CD4-positive, alpha-beta T cell (primary cell): ENCODE measurements around the gene PBOV1. TPM values are rescaled to one million over a fixed set of nuclear protein-coding genes. Genes with fewer than 3 reads are reported as not detected.

Experiments
- ATAC-seq: fragments of 200-7000 bp; cut with Tn5 transposase; one replicate; pipeline ENCODE4 v1.10.0; 2022; ENCODE audit warnings: mild to moderate bottlenecking; ENCODE audit not compliant: poor library complexity
- CTCF ChIA-PET: fragments of 350-600 bp; sonication (Branson Sonifier 250); formaldehyde crosslinking; loops from one replicate; lab custom pipeline; 2021; ENCODE audit warnings: antibody characterized with exemption, inconsistent platforms; lab: Charles Lee
- POLR2A ChIA-PET: fragments of 350-600 bp; sonication (Branson Sonifier 250); formaldehyde crosslinking; loops from one replicate; lab custom pipeline; 2021; ENCODE audit warnings: antibody characterized with exemption, inconsistent platforms; lab: Charles Lee
- DNase-seq, 14 experiments: peaks; one replicate each; pipeline ENCODE4 v3.0.0-alpha.2; 2013 to 2020; ENCODE audit warnings: mixed read lengths in 2 of 14
- H3K27ac ChIP-seq, 2 donors: one replicate each; pipeline versions ENCODE4 v1.5.1 to v1.7.0; 2013; ENCODE audit warnings: low read length in 2 of 2, low read depth in 1 of 2, mild to moderate bottlenecking in 1 of 2
- H3K27me3 ChIP-seq, 2 experiments: 1 replicate in 1 of 2; 2 replicates in 1 of 2; pipeline versions ENCODE4 v1.6.1 to v1.7.0; 2013; ENCODE audit warnings: low read length in 2 of 2, control low read depth in 1 of 2, mild to moderate bottlenecking in 1 of 2, moderate library complexity in 1 of 2; ENCODE audit not compliant: insufficient read depth in 2 of 2, control insufficient read depth in 1 of 2
- H3K36me3 ChIP-seq: one replicate; pipeline ENCODE4 v1.6.1; 2013; ENCODE audit warnings: low read length, control low read depth; ENCODE audit not compliant: insufficient read depth
- H3K4me1 ChIP-seq: one replicate; pipeline ENCODE4 v1.6.1; 2013; ENCODE audit warnings: low read length, control low read depth; ENCODE audit not compliant: insufficient read depth
- H3K4me3 ChIP-seq: one replicate; pipeline ENCODE4 v1.5.1; 2013; ENCODE audit warnings: mild to moderate bottlenecking, low read length, moderate library complexity
- H3K9me3 ChIP-seq, 2 experiments: 1 replicate in 1 of 2; 2 replicates in 1 of 2; pipeline versions ENCODE4 v1.6.1 to v1.7.0; 2013; ENCODE audit warnings: low read length in 2 of 2, mild to moderate bottlenecking in 2 of 2, control low read depth in 1 of 2, moderate library complexity in 1 of 2; ENCODE audit not compliant: control insufficient read depth in 1 of 2, insufficient read depth in 1 of 2
- H3K27ac Mint-ChIP-seq: one replicate; pipeline ENCODE4 v1.8.0; 2020; ENCODE audit warnings: mixed read lengths
- H3K27me3 Mint-ChIP-seq: one replicate; pipeline ENCODE4 v1.8.0; 2021; ENCODE audit warnings: mixed read lengths
- H3K36me3 Mint-ChIP-seq: one replicate; pipeline ENCODE4 v1.8.0; 2021; ENCODE audit warnings: low read depth, mixed read lengths
- H3K4me1 Mint-ChIP-seq: one replicate; pipeline ENCODE4 v1.8.0; 2021; ENCODE audit warnings: low read depth, mixed read lengths
- H3K4me3 Mint-ChIP-seq: one replicate; pipeline ENCODE4 v1.8.0; 2020; ENCODE audit warnings: mild to moderate bottlenecking, mixed read lengths
- H3K9me3 Mint-ChIP-seq: one replicate; pipeline ENCODE4 v1.8.0; 2020; ENCODE audit warnings: mixed read lengths
- intact Hi-C, 2 experiments: fragments of 100-400 bp; cut with DNase I in 1 of 2; cut with micrococcal nuclease in 1 of 2; formaldehyde crosslinking; loops; one replicate each; pipeline versions ENCODE4 v1.15.1 to v1.9.0; 2023 to 2025; cut with DNase I, micrococcal nuclease
- polyA plus RNA-seq, 2 donors: library from polyadenylated mRNA; unstranded; fragments of 120-200 nt; gene quantifications; one replicate each; pipeline ENCODE4 v1.2.1, GENCODE V29; 2013
- total RNA-seq, 174 experiments: library from RNA in 2 of 174; stranded (reverse) in 2 of 174; gene quantifications; one replicate each; pipeline ENCODE4 v1.2.3 and lab custom pipeline; 2021 to 2026
- TF ChIP-seq, protein P1 (sequence below): fragments of 200-600 bp; IDR thresholded peaks from one replicate; pipeline ENCODE4 v1.8.0; 2022; ENCODE audit warnings: antibody characterized with exemption, mild to moderate bottlenecking

Gene PBOV1
- not detected for total RNA-seq
- polyA plus RNA-seq (2013, experiment 1 of 2), result not detected
- not detected for polyA plus RNA-seq (2013, experiment 2 of 2)
- total RNA-seq (lab: John Stamatoyannopoulos, UW), result 0 to 0.17 (median 0) reads per million in 172 experiments

DNA sequence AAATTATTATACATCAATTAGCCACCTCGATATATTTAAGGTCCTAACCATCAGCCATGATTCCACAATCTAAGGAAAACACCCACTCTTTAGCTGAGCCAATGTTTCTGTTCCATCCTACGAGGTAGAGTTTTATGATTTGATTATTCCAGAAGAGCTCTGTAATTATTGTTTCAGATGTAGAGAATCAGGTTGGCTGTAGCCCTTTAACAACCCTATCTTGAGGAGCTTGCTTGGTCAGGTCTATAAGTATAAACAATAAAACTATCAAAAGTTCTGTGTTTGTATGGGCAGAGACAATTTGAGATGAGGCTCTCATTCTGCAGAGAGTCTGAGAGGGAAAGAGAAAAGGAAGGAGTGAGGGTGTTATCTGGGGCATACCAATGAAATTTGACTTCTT, at the start of gene PBOV1:
TSS of gene PBOV1 (minus strand) at position 43 of the 400 bp plus-strand sequence. CDS start 96 bp downstream, outside the sequence.
- Mint-ChIP-seq H3K4me3 (no peak within 1 kb of the TSS), H3K27me3 (peaks cover 25% of the 10 kb centered on the region), H3K9me3 (no peaks in the 10 kb centered on the region), H3K27ac (no peak within 1 kb of the TSS), H3K4me1 (no peaks in the 10 kb centered on the region), H3K36me3 (no peaks in the 10 kb centered on the region)
- Histone ChIP-seq H3K36me3 (no peaks in the 10 kb centered on the region), H3K27ac (no peak within 1 kb of the TSS), H3K9me3 (no peaks in the 10 kb centered on the region), H3K27me3 (peaks cover 0 to 3% of the 10 kb centered on the region in 2 experiments), H3K4me1 (no peaks in the 10 kb centered on the region), H3K4me3 (no peak within 1 kb of the TSS)
- no peak for ATAC-seq
- no peak for DNase-seq
- ChIA-PET POLR2A (no interaction called here), CTCF (no interaction called here)
- TF ChIP-seq, protein P1, sequence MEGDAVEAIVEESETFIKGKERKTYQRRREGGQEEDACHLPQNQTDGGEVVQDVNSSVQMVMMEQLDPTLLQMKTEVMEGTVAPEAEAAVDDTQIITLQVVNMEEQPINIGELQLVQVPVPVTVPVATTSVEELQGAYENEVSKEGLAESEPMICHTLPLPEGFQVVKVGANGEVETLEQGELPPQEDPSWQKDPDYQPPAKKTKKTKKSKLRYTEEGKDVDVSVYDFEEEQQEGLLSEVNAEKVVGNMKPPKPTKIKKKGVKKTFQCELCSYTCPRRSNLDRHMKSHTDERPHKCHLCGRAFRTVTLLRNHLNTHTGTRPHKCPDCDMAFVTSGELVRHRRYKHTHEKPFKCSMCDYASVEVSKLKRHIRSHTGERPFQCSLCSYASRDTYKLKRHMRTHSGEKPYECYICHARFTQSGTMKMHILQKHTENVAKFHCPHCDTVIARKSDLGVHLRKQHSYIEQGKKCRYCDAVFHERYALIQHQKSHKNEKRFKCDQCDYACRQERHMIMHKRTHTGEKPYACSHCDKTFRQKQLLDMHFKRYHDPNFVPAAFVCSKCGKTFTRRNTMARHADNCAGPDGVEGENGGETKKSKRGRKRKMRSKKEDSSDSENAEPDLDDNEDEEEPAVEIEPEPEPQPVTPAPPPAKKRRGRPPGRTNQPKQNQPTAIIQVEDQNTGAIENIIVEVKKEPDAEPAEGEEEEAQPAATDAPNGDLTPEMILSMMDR, result no peak
- intact Hi-C loops, result no loop called here

DNA sequence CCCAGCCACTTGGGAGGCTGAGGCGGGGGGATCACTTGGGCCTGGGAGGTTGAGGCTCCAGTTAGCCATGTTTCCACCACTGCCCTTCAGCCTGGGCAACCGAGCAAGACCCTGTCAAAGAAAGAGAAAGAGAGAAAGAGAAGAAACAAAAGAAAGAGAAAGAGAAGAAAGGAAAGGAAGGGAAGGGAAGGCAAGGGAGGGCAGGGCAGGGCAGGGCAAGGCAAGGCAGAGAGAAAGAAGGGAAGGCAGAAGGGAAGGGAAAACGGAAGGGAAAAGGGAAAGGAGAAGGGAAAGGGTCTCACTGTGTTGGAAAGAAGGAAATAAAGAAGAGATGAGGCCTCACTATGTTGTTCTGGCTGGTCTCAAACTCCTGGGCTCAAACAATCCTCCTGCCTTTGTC, 47.8 kb upstream of the PBOV1 start:
- Histone ChIP-seq H3K36me3 (no peaks in the 10 kb centered on the region), H3K9me3 (no peaks in the 10 kb centered on the region), H3K27me3 (peaks cover 2 to 5% of the 10 kb centered on the region in 2 experiments), H3K4me3 (no peak overlapping the region), H3K27ac (no peak overlapping the region), H3K4me1 (no peaks in the 10 kb centered on the region)
- Mint-ChIP-seq H3K4me3 (no peak overlapping the region), H3K27me3 (peaks cover 27% of the 10 kb centered on the region), H3K4me1 (no peaks in the 10 kb centered on the region), H3K27ac (no peak overlapping the region), H3K9me3 (no peaks in the 10 kb centered on the region), H3K36me3 (no peaks in the 10 kb centered on the region)
- POLR2A ChIA-PET, result no interaction called here
- DNase-seq, result no peak
- intact Hi-C loops, result no loop called here
- ATAC-seq, result no peak
- CTCF ChIA-PET, result no interaction called here
- TF ChIP-seq, protein P1, result no peak

DNA sequence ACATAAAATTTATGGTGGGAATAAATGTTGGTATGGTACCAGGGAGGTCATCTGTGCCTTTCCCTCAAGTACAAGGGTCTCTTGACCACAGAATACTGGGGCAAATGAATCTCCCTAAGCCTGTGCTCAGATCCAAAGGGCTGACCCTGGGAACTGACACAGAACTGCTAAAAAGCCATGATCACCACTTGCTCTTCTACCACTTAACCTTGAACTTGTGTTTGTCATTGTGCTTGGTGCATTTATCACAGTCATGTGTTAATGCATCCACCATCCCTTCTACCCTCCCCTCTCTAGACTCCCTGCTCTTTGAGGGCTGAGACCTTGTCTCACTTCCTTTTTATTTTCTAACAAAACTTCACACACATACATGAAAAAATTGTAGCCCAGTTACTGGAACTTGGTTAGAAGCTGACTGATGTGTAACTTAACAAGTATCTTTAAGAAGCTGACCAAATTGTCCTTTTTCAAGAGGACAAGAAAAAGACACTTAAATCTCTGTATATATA, 46.1 kb upstream of the PBOV1 start:
- Histone ChIP-seq H3K27ac (no peak overlapping the region), H3K36me3 (no peaks in the 10 kb centered on the region), H3K4me1 (no peaks in the 10 kb centered on the region), H3K4me3 (no peak overlapping the region), H3K27me3 (peaks cover 5 to 8% of the 10 kb centered on the region in 2 experiments), H3K9me3 (no peaks in the 10 kb centered on the region)
- ChIA-PET POLR2A (no interaction called here), CTCF (no interaction called here)
- H3K4me1 Mint-ChIP-seq, result no peaks in the 10 kb centered on the region
- DNase-seq (no peak), ATAC-seq (no peak)
- no peak overlapping the region for H3K4me3 Mint-ChIP-seq
- TF ChIP-seq, protein P1, result no peak
- H3K36me3 Mint-ChIP-seq, result no peaks in the 10 kb centered on the region
- intact Hi-C loops, result no loop called here
- peaks cover 27% of the 10 kb centered on the region for H3K27me3 Mint-ChIP-seq
- no peak overlapping the region for H3K27ac Mint-ChIP-seq
- H3K9me3 Mint-ChIP-seq, result no peaks in the 10 kb centered on the region
